GM12878 (cell line): ENCODE data around the gene TTLL3. TPM values are rescaled to one million over a fixed set of nuclear protein-coding genes. Genes with fewer than 3 reads are reported as not detected.

Source experiments
- ATAC-seq: fragments of 200-7000 bp; cut with Tn5 transposase; 3 replicates; pipeline ENCODE4 v1.9.1; 2020; ENCODE audit warnings: mild to moderate bottlenecking, moderate library complexity
- BruUV-seq: library from RNA; stranded (reverse); fragments of 400-500 nt; replicated peaks from 2 replicates; lab custom pipeline; 2021; lab: Mats Ljungman, UMichigan
- CTCF ChIA-PET: fragments of 300-600 bp; sonication (Branson Sonifier 250); formaldehyde crosslinking; extraction: SDS; loops from one replicate; lab custom pipeline; 2021; ENCODE audit warnings: inconsistent platforms; lab: Yijun Ruan, JAX
- POLR2A ChIA-PET: fragments of 350-600 bp; formaldehyde crosslinking; extraction: SDS; loops from one replicate; lab custom pipeline; 2021; ENCODE audit warnings: inconsistent platforms; lab: Charles Lee
- RAD21 ChIA-PET: fragments of 300-600 bp; sonication (Branson Sonifier 250); formaldehyde crosslinking; loops from one replicate; lab custom pipeline; 2023; ENCODE audit warnings: antibody characterized with exemption; ENCODE audit not compliant: unreplicated experiment; lab: Charles Lee
- SMC1A ChIA-PET: fragments of 300-600 bp; sonication (Branson Sonifier 250); formaldehyde crosslinking; loops from one replicate; lab custom pipeline; 2023; ENCODE audit not compliant: unreplicated experiment, uncharacterized antibody; lab: Charles Lee
- DNase-seq: peaks from one replicate; pipeline ENCODE4 v3.0.0-alpha.2; 2011; ENCODE audit warnings: low read depth, low spot score
- FAIRE-seq: peaks from 3 replicates; lab custom pipeline; 2011; peaks lifted over from hg19 to GRCh38; lab: Jason Lieb, UNC
- H2AFZ ChIP-seq: 2 replicates; pipeline ENCODE4 v1.6.0; 2011; ENCODE audit warnings: low read depth, low read length, control low read depth; ENCODE audit not compliant: control insufficient read depth
- H3K27ac ChIP-seq: 2 replicates; pipeline ENCODE4 v1.5.1; 2011; ENCODE audit warnings: control low read depth; ENCODE audit not compliant: control insufficient read depth, insufficient read depth
- H3K27me3 ChIP-seq, 2 experiments: replicated peaks in 1 of 2; 2 replicates each; pipeline versions ENCODE4 v1.6.0 to v1.6.1; 2011; ENCODE audit warnings: low read length in 1 of 2; ENCODE audit not compliant: control insufficient read depth in 2 of 2, insufficient read depth in 2 of 2
- H3K36me3 ChIP-seq, 2 experiments: 2 replicates each; pipeline ENCODE4 v1.5.1; 2011; ENCODE audit warnings: low read length in 1 of 2; ENCODE audit not compliant: control insufficient read depth in 2 of 2, insufficient read depth in 2 of 2
- H3K4me1 ChIP-seq: 2 replicates; pipeline ENCODE4 v1.6.1; 2011; ENCODE audit warnings: mild to moderate bottlenecking, low read length, moderate library complexity, mixed read lengths; ENCODE audit not compliant: control insufficient read depth, insufficient read depth
- H3K4me2 ChIP-seq: 2 replicates; pipeline ENCODE4 v1.6.0; 2011; ENCODE audit warnings: control low read depth; ENCODE audit not compliant: control insufficient read depth, insufficient read depth
- H3K4me3 ChIP-seq: fragments of 200-600 bp; sonication (generic); 2 replicates; pipeline ENCODE4 v1.5.1; 2016
- H3K79me2 ChIP-seq: 2 replicates; pipeline ENCODE4 v1.6.0; 2011; ENCODE audit warnings: low read length; ENCODE audit not compliant: control insufficient read depth, insufficient read depth
- H3K9ac ChIP-seq: 2 replicates; pipeline ENCODE4 v1.8.0; 2011; ENCODE audit warnings: low read length, control low read depth, mixed read lengths; ENCODE audit not compliant: control insufficient read depth, insufficient read depth
- H3K9me3 ChIP-seq: replicated peaks from 3 replicates; pipeline ENCODE4 v1.5.1; 2011; ENCODE audit warnings: mild to moderate bottlenecking, low read length; ENCODE audit not compliant: control insufficient read depth, insufficient read depth
- H4K20me1 ChIP-seq: 2 replicates; pipeline ENCODE4 v1.6.0; 2011; ENCODE audit not compliant: control insufficient read depth, insufficient read depth
- BCLAF1 ChIP-seq: fragments of 450-650 bp; IDR thresholded peaks from 2 replicates; pipeline ENCODE4 v1.6.1; 2017; ENCODE audit warnings: antibody characterized with exemption, mild to moderate bottlenecking, moderate library complexity
- CBX3 ChIP-seq: fragments of 200-600 bp; sonication (generic); IDR thresholded peaks from 2 replicates; pipeline ENCODE4 v1.6.1; 2016; ENCODE audit warnings: low read depth, borderline replicate concordance
- E2F8 ChIP-seq: fragments of 450-650 bp; IDR thresholded peaks from 2 replicates; pipeline ENCODE4 v1.6.1; 2018; ENCODE audit warnings: mild to moderate bottlenecking, low read depth, moderate library complexity; ENCODE audit not compliant: partially characterized antibody
- NR2F1 ChIP-seq: fragments of 450-650 bp; conservative IDR thresholded peaks from 2 replicates; pipeline ENCODE4 v1.6.1; 2017; ENCODE audit warnings: mild to moderate bottlenecking
- WGBS: methylation state at CpG from one replicate; pipeline ENCODE4 v1.1.6; 2016; ENCODE audit warnings: low lambda C conversion rate; ENCODE audit not compliant: insufficient replicate concordance, insufficient coverage; ENCODE audit errors: missing lambda C conversion rate; 5-methylcytosine and 5-hydroxymethylcytosine counted together
- in situ Hi-C: fragments of 300-500 bp; cut with MboI; formaldehyde crosslinking; loops from 9 replicates; pipeline ENCODE4 v1.14.3; 2018; ENCODE audit warnings: mixed read lengths
- intact Hi-C: fragments of 100-400 bp; cut with micrococcal nuclease; formaldehyde crosslinking; loops from one replicate; pipeline ENCODE4 v1.14.2; 2022; ENCODE audit not compliant: unreplicated experiment
- polyA plus RNA-seq, 11 experiments: library from polyadenylated mRNA; depleted of rRNA in 4 of 11; unstranded in 6 of 11; stranded (reverse) in 5 of 11; fragments of >200 nt; fragmentation: Nextera tagmentation in 4 of 11; fragmentation: Illumina TruSeq in 1 of 11; extraction: Ambion mirVana in 4 of 11; extraction: Trizol in 1 of 11; gene quantifications; 1 replicate in 1 of 11; 2 replicates in 10 of 11; pipeline versions ENCODE4 v1.2.1 to v1.2.3, GENCODE V29; 2011 to 2016; ENCODE audit warnings: inconsistent platforms in 2 of 11, missing spikeins in 2 of 11, low read depth in 1 of 11
- total RNA-seq, 4 experiments: library from RNA; depleted of rRNA in 3 of 4; stranded (reverse); fragments of >200 nt in 3 of 4; fragmentation: Illumina TruSeq in 1 of 4; extraction: Trizol in 1 of 4; gene quantifications; 2 replicates each; pipeline versions ENCODE4 v1.2.1 to v1.2.3, GENCODE V29; 2013 to 2021

Gene TTLL3
- total and polyA plus RNA-seq, 10 of the 15 experiments (the other 5 are each of a cell fraction or from before 2014, with no cell fraction given), result 4.2 to 51.3 (median 18.9) TPM

DNA sequence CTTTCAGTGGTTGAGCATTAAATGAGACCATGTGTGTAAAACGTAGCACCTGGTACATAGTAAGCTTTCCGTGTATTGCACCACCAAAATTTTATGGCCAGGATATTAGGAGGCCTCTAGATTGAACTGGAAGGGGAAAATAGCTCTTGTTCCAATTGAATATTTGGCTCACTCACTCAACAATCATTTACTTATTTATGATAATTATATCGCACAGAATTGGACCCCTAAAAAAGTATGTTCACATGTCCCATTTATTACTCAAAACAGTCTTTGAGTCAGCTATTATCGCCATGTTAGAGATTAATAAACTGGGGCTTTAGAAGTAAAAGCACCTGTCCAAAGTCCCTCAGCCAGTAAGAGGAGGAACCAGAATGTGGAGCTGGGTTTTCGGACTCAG lies 5.1 kb upstream of the TTLL3 start:
- ChIA-PET RAD21 (interaction anchor here (1.0 kb wide), 1 partner anchor 127 kb away, joined by 3 read pairs; no protein-coding TSS in a partner anchor), POLR2A (interaction anchor here (0.6 to 1.5 kb wide), 3 partner anchors 12 to 364 kb away, joined by 3 to 7 read pairs (median 4); partner anchors contain the start of genes ARPC4 and TADA3), CTCF (interaction anchor here (1.0 to 1.2 kb wide), 2 partner anchors 9 to 72 kb away, joined by 3 read pairs; no protein-coding TSS in a partner anchor), SMC1A (interaction anchor here (0.8 to 1.2 kb wide), 2 partner anchors 9 to 74 kb away, joined by 3 read pairs; no protein-coding TSS in a partner anchor)
- intact Hi-C loops, result loop anchor here (5.0 kb wide), 1 partner anchor 73 kb away; the partner anchor contains the start of gene BRPF1
- Histone ChIP-seq H3K4me3 (no peak overlapping the region), H3K9me3 (no peaks in the 10 kb centered on the region), H3K27ac (no peak overlapping the region), H3K27me3 (no peaks in the 10 kb centered on the region), H3K4me2 (no peak overlapping the region), H3K9ac (no peak overlapping the region), H3K36me3 (peaks cover 37 to 52% of the 10 kb centered on the region in 2 experiments), H4K20me1 (no peaks in the 10 kb centered on the region; the same call in 1 of the 2 replicates), H3K4me1 (peaks cover 13% of the 10 kb centered on the region), H2AFZ (no peak overlapping the region), H3K79me2 (no peaks in the 10 kb centered on the region; the same call in 1 of the 2 replicates)
- BruUV-seq, result TSS peak; percentile 26
- FAIRE-seq (no peak), DNase-seq (no peak), ATAC-seq (no peak)
- in situ Hi-C loops, result no loop called here
- WGBS, result 67% methylated on average over 5 of the region's 5 CpGs
- TF ChIP-seq E2F8 (no peak), NR2F1 (no peak), BCLAF1 (no peak), CBX3 (no peak)
